Activated CD4-positive, alpha-beta memory T cell treated with anti-CD3 and anti-CD28 coated beads for 36 hours (primary cell): ENCODE measurements around the gene KCNG4. TPM values are rescaled to one million over a fixed set of nuclear protein-coding genes. Genes with fewer than 3 reads are reported as not detected.

Experiments used
- CTCF ChIA-PET: fragments of 350-600 bp; sonication (Branson Sonifier 250); formaldehyde crosslinking; loops from one replicate; lab custom pipeline; 2021; ENCODE audit warnings: antibody characterized with exemption, inconsistent platforms; lab: Charles Lee
- POLR2A ChIA-PET: fragments of 350-600 bp; sonication (Branson Sonifier 250); formaldehyde crosslinking; loops from one replicate; lab custom pipeline; 2021; ENCODE audit warnings: antibody characterized with exemption; lab: Charles Lee
- DNase-seq: peaks from one replicate; pipeline ENCODE4 v3.0.0-alpha.2; 2020
- H3K27ac Mint-ChIP-seq: one replicate; pipeline ENCODE4 v1.8.0; 2021; ENCODE audit warnings: mixed read lengths
- H3K27me3 Mint-ChIP-seq: one replicate; pipeline ENCODE4 v1.8.0; 2021; ENCODE audit warnings: mixed read lengths
- H3K36me3 Mint-ChIP-seq: one replicate; pipeline ENCODE4 v1.8.0; 2021; ENCODE audit warnings: mixed read lengths
- H3K4me1 Mint-ChIP-seq: one replicate; pipeline ENCODE4 v1.8.0; 2021; ENCODE audit warnings: low read depth, mixed read lengths
- H3K4me3 Mint-ChIP-seq: one replicate; pipeline ENCODE4 v1.8.0; 2021; ENCODE audit warnings: mild to moderate bottlenecking, mixed read lengths
- H3K9me3 Mint-ChIP-seq: one replicate; pipeline ENCODE4 v1.8.0; 2021; ENCODE audit warnings: mixed read lengths
- intact Hi-C: fragments of 100-400 bp; cut with micrococcal nuclease; formaldehyde crosslinking; loops from one replicate; pipeline ENCODE4 v1.15.1; 2023
- total RNA-seq, 2 experiments: library from RNA; stranded (reverse); gene quantifications; one replicate each; pipeline ENCODE4 v1.2.3, GENCODE V29; 2021

Gene KCNG4
- total RNA-seq, 2 experiments from 2014 or later = not detected

GRCh38 chr16:84245956-84246678 is 6.3 kb upstream of the KCNG4 start:
- CTCF ChIA-PET = interaction anchor here (1.2 kb wide), 1 partner anchor 31 kb away, joined by 3 read pairs; no protein-coding TSS in a partner anchor
- H3K27me3 Mint-ChIP-seq = peaks cover 8% of the 10 kb centered on the region
- POLR2A ChIA-PET = no interaction called here
- no peak overlapping the region for H3K4me3 Mint-ChIP-seq
- intact Hi-C loops = no loop called here
- H3K27ac Mint-ChIP-seq = no peak overlapping the region
- H3K4me1 Mint-ChIP-seq = no peaks in the 10 kb centered on the region
- no peak for DNase-seq
- H3K9me3 Mint-ChIP-seq = peaks cover 4% of the 10 kb centered on the region
- H3K36me3 Mint-ChIP-seq = no peaks in the 10 kb centered on the region

GRCh38 chr16:84244728-84245127 is 4.9 kb upstream of the KCNG4 start:
- POLR2A ChIA-PET = no interaction called here
- Mint-ChIP-seq H3K4me1 (no peaks in the 10 kb centered on the region), H3K27ac (no peak overlapping the region), H3K36me3 (no peaks in the 10 kb centered on the region), H3K4me3 (no peak overlapping the region), H3K27me3 (peaks cover 16% of the 10 kb centered on the region), H3K9me3 (peaks cover 4% of the 10 kb centered on the region)
- no peak for DNase-seq
- CTCF ChIA-PET = no interaction called here
- intact Hi-C loops = no loop called here

- intact Hi-C loops = no loop called here
- peaks cover 20% of the 10 kb centered on the region for H3K27me3 Mint-ChIP-seq
- ChIA-PET CTCF (no interaction called here), POLR2A (interaction anchor here (0.6 kb wide), 1 partner anchor 10 kb away, joined by 3 read pairs; no protein-coding TSS in a partner anchor)
- peaks cover 4% of the 10 kb centered on the region for H3K9me3 Mint-ChIP-seq
- no peaks in the 10 kb centered on the region for H3K36me3 Mint-ChIP-seq
- H3K27ac Mint-ChIP-seq = no peak overlapping the region
- DNase-seq = no peak
- no peak overlapping the region for H3K4me3 Mint-ChIP-seq
- no peaks in the 10 kb centered on the region for H3K4me1 Mint-ChIP-seq
These were observed 3.9 kb upstream of the KCNG4 start for GRCh38 chr16:84243732-84244131.

- POLR2A ChIA-PET = no interaction called here
- CTCF ChIA-PET = no interaction called here
- Mint-ChIP-seq H3K4me3 (no peak overlapping the region), H3K36me3 (no peaks in the 10 kb centered on the region), H3K27ac (no peak overlapping the region), H3K4me1 (no peaks in the 10 kb centered on the region), H3K27me3 (peaks cover 20% of the 10 kb centered on the region), H3K9me3 (peaks cover 4% of the 10 kb centered on the region)
- DNase-seq = no peak
- intact Hi-C loops = no loop called here
These were observed 3.0 kb upstream of the KCNG4 start for GRCh38 chr16:84242839-84243238.

GRCh38 chr16:84241778-84242177 is 2.0 kb upstream of the KCNG4 start:
- CTCF ChIA-PET = no interaction called here
- H3K4me1 Mint-ChIP-seq = no peaks in the 10 kb centered on the region

GRCh38 chr16:84240455-84240854 is 643 bp upstream of the KCNG4 start:
- intact Hi-C loops = no loop called here
- Mint-ChIP-seq H3K36me3 (no peaks in the 10 kb centered on the region), H3K4me3 (no peak overlapping the region), H3K9me3 (peaks cover 4% of the 10 kb centered on the region), H3K4me1 (no peaks in the 10 kb centered on the region), H3K27ac (no peak overlapping the region), H3K27me3 (peaks cover 20% of the 10 kb centered on the region)
- ChIA-PET POLR2A (no interaction called here), CTCF (no interaction called here)
- DNase-seq = no peak

More at GRCh38 chr16:84241778-84242177, 2.0 kb upstream of the KCNG4 start:
- no peaks in the 10 kb centered on the region for H3K36me3 Mint-ChIP-seq
- POLR2A ChIA-PET = no interaction called here
- peaks cover 20% of the 10 kb centered on the region for H3K27me3 Mint-ChIP-seq
- peaks cover 4% of the 10 kb centered on the region for H3K9me3 Mint-ChIP-seq
- intact Hi-C loops = no loop called here
- no peak overlapping the region for H3K27ac Mint-ChIP-seq
- H3K4me3 Mint-ChIP-seq = no peak overlapping the region
- no peak for DNase-seq

- Mint-ChIP-seq H3K27ac (no peak overlapping the region), H3K4me1 (no peaks in the 10 kb centered on the region), H3K36me3 (no peaks in the 10 kb centered on the region), H3K27me3 (peaks cover 18% of the 10 kb centered on the region), H3K4me3 (no peak overlapping the region), H3K9me3 (peaks cover under 1% of the 10 kb centered on the region)
- intact Hi-C loops = no loop called here
- ChIA-PET POLR2A (no interaction called here), CTCF (interaction anchor here (0.8 kb wide), 1 partner anchor 433 kb away, joined by 3 read pairs; no protein-coding TSS in a partner anchor)
- no peak for DNase-seq
These were observed 557 bp downstream of the KCNG4 start for GRCh38 chr16:84239141-84239769.

- ChIA-PET POLR2A (no interaction called here), CTCF (interaction anchor here (0.8 kb wide), 1 partner anchor 434 kb away, joined by 3 read pairs; no protein-coding TSS in a partner anchor)
- no peaks in the 10 kb centered on the region for H3K4me1 Mint-ChIP-seq
- no peak overlapping the region for H3K4me3 Mint-ChIP-seq
- H3K36me3 Mint-ChIP-seq = no peaks in the 10 kb centered on the region
- intact Hi-C loops = no loop called here
- no peak for DNase-seq
- no peaks in the 10 kb centered on the region for H3K9me3 Mint-ChIP-seq
- H3K27ac Mint-ChIP-seq = no peak overlapping the region
- peaks cover 17% of the 10 kb centered on the region for H3K27me3 Mint-ChIP-seq
These were observed 1.6 kb downstream of the KCNG4 start for GRCh38 chr16:84237994-84238750.

- intact Hi-C loops = no loop called here
- POLR2A ChIA-PET = no interaction called here
- Mint-ChIP-seq H3K9me3 (no peaks in the 10 kb centered on the region), H3K4me3 (no peak overlapping the region), H3K36me3 (no peaks in the 10 kb centered on the region), H3K27me3 (peaks cover 13% of the 10 kb centered on the region), H3K4me1 (no peaks in the 10 kb centered on the region), H3K27ac (no peak overlapping the region)
- CTCF ChIA-PET = no interaction called here
- DNase-seq = no peak
These were observed 3.1 kb downstream of the KCNG4 start for GRCh38 chr16:84236671-84237070.

- ChIA-PET CTCF (no interaction called here), POLR2A (interaction anchor here (0.6 kb wide), 1 partner anchor 9 kb away, joined by 3 read pairs; no protein-coding TSS in a partner anchor)
- H3K4me1 Mint-ChIP-seq = no peaks in the 10 kb centered on the region
- DNase-seq = no peak
- intact Hi-C loops = no loop called here
- H3K4me3 Mint-ChIP-seq = no peak overlapping the region
- H3K36me3 Mint-ChIP-seq = no peaks in the 10 kb centered on the region
- H3K27me3 Mint-ChIP-seq = peaks cover 7% of the 10 kb centered on the region
- H3K9me3 Mint-ChIP-seq = no peaks in the 10 kb centered on the region
- no peak overlapping the region for H3K27ac Mint-ChIP-seq
These were observed 5.2 kb downstream of the KCNG4 start for GRCh38 chr16:84234321-84235241.

GRCh38 chr16:84233748-84234147 is 6.1 kb downstream of the KCNG4 start:
- intact Hi-C loops = no loop called here
- H3K27me3 Mint-ChIP-seq = peaks cover 4% of the 10 kb centered on the region
- no peak overlapping the region for H3K4me3 Mint-ChIP-seq
- no peaks in the 10 kb centered on the region for H3K36me3 Mint-ChIP-seq
- ChIA-PET POLR2A (interaction anchor here (0.6 kb wide), 1 partner anchor 10 kb away, joined by 3 read pairs; no protein-coding TSS in a partner anchor), CTCF (no interaction called here)
- no peak overlapping the region for H3K27ac Mint-ChIP-seq
- no peak for DNase-seq
- no peaks in the 10 kb centered on the region for H3K4me1 Mint-ChIP-seq
- H3K9me3 Mint-ChIP-seq = no peaks in the 10 kb centered on the region
